ENCODE data around the gene STAC3.

The STAC3 gene

GRCh38 chr12:57222286-57223190 is 28.4 kb downstream of the STAC3 start:
- DNase-seq, result no peak

- no peak for DNase-seq
Measured at GRCh38 chr12:57221169-57221917, 29.6 kb downstream of the STAC3 start.

GRCh38 chr12:57220770-57221168 is 30.2 kb downstream of the STAC3 start:
- no peak for DNase-seq

GRCh38 chr12:57219993-57220754 is 30.8 kb downstream of the STAC3 start:
- DNase-seq, result no peak

GRCh38 chr12:57219205-57219992 is 31.6 kb downstream of the STAC3 start:
- no peak for DNase-seq

GRCh38 chr12:57218030-57218853 is 32.7 kb downstream of the STAC3 start:
- no peak for DNase-seq

- no peak for DNase-seq
Measured at GRCh38 chr12:57216921-57217879, 33.8 kb downstream of the STAC3 start.

- DNase-seq, result peak in 2 of 3 donors; percentile 29 to 67
Measured at GRCh38 chr12:57216014-57216911, 34.7 kb downstream of the STAC3 start, which contains the start of gene NXPH4. TSS of gene NXPH4 (plus strand) at chr12:57216794. CDS start at chr12:57216970, 176 bp downstream.

GRCh38 chr12:57215668-57216013 is 35.3 kb downstream of the STAC3 start:
- no peak for DNase-seq

- no peak for DNase-seq
Measured at GRCh38 chr12:57215065-57215464, 35.9 kb downstream of the STAC3 start.

- DNase-seq, result peak; percentile 63 to 77 (median 69)
Measured at GRCh38 chr12:57214398-57214781, 36.6 kb downstream of the STAC3 start.

GRCh38 chr12:57213763-57214397 is 37.1 kb downstream of the STAC3 start:
- no peak for DNase-seq

GRCh38 chr12:57213058-57213715 is 37.8 kb downstream of the STAC3 start:
- DNase-seq, result peak; percentile 87 to 91 (median 90)

GRCh38 chr12:57212701-57213057 is 38.3 kb downstream of the STAC3 start:
- DNase-seq, result no peak

GRCh38 chr12:57211791-57212700 is 38.9 kb downstream of the STAC3 start:
- DNase-seq, result no peak

- DNase-seq, result no peak
Measured at GRCh38 chr12:57210926-57211692, 39.9 kb downstream of the STAC3 start.

Data from suppressor macrophage treated with lipopolysaccharide for 1 hour (primary cell).